ENCODE measurements around the gene GNA12.
"Not testable (repeated sequence)": the region's sequence is repeated elsewhere in the genome, so short reads cannot be mapped to it uniquely, and the experiment has no call there.

DNA sequence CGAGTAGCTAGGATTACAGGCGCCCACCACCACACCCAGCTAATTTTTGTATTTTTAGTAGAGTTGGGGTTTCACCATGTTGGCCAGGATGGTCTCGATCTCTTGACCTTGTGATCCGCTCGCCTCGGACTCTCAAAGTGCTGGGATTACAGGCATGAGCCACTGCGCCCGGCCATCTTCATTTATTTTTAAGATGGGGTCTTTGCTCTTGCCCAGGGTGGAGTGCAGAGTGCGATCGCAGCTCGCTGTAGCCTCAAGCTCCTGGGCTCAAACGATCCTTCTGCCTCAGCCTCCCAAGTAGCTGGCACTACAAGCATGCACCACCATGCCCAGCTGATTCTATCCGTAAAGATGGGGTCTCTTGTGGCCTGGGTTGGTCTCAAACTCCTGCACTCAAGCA is 116.9 kb downstream of the GNA12 start:
- not testable (repeated sequence) for TF ChIP-seq EZH2phosphoT487 (IDR thresholded peaks at IDR 0.05; ENCODE audit: insufficient read depth, low read depth); EZH2 (IDR thresholded peaks at IDR 0.05; ENCODE audit: insufficient read depth, poor library complexity, severe bottlenecking)

Measured in GM23248 (cell line).